EH (cell line): ENCODE results near the gene HSD3B7.
"Not testable (repeated sequence)": the region's sequence is repeated elsewhere in the genome, so short reads cannot be mapped to it uniquely, and the experiment has no call there.

Experiments used
- DNase-seq: peaks from one replicate; pipeline ENCODE4 v3.0.0-alpha.2; 2015; ENCODE audit warnings: low read depth

Gene HSD3B7

DNA sequence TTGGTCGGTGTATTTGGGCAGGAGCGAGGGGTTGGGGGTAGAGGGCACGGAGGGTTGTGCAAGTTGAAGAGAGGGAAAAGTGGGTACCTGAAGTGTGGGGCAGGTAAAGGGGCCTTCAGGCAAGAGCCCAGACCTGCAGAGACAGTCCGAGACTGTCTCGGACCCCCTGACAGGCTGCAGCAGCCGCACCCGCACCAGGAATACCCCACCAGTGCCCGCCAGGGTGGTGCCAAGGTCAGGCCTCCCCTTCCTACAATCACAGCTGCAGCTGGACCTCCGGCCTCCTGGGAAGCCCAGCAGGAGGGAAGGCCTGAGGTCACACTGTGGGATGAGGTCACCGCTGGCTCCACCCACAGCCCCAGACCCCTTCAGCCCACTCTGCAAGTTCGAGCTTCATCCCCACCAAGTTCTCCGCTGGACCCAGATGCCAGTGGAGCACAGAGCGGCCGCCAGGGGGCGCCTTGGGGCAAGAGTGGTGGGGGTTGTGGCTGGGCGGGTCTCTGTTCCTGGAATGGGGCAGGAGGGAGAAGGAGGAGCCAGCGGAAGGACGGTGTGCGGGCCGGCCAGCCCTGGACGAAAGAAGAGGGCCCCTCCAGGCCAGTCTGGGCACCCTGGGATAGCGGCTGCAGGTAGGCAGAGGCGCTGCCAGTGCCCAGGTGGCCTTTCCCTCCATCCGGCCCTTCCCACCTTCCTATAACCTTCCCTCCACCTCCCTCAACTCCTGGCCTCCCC lies at the start of gene HSD3B7:
HSD3B7 (plus strand) TSS at position 539 of the 732 bp plus-strand sequence. CDS start 452 bp downstream, outside the sequence.
- DNase-seq = peak; percentile 82

DNA sequence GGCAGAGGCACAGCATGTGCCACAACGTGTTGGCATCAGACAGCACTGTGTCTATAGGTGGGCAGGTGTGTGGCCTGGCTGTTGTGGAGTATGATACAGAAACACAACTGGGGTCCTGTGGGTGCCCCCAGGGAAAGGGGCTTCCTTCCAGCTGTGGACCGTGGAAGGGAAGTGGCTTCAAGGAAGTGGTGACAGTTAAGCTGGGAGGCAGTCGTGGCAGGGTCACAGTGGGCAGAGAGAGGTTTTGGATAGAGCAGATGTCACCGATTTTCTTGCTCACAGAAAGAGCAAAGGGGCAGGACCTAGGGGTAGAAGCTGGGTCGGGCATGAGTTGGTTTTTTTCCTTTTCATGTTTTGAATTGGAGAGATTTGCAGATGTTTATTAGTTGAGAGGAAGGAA lies 47.3 kb upstream of the HSD3B7 start:
- DNase-seq = no peak

DNA sequence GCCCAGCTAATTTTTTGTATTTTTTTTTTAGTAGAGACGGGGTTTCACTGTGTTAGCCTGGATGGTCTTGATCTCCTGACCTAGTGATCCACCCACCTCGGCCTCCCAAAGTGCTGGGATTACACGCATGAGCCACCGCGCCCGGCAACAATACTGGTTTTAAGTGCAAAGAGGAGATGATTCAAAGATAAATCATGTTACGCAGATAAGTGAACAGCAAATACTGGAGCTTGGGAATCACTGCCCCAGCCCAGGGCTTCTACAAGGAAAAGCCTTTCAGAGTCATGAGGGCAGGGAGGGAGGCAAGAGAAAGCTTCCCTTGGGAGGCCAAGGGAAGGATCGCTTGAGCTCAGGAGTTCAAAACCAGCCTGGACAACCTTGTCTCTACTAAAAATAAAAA lies 45.4 kb upstream of the HSD3B7 start:
- DNase-seq = not testable (repeated sequence)

DNA sequence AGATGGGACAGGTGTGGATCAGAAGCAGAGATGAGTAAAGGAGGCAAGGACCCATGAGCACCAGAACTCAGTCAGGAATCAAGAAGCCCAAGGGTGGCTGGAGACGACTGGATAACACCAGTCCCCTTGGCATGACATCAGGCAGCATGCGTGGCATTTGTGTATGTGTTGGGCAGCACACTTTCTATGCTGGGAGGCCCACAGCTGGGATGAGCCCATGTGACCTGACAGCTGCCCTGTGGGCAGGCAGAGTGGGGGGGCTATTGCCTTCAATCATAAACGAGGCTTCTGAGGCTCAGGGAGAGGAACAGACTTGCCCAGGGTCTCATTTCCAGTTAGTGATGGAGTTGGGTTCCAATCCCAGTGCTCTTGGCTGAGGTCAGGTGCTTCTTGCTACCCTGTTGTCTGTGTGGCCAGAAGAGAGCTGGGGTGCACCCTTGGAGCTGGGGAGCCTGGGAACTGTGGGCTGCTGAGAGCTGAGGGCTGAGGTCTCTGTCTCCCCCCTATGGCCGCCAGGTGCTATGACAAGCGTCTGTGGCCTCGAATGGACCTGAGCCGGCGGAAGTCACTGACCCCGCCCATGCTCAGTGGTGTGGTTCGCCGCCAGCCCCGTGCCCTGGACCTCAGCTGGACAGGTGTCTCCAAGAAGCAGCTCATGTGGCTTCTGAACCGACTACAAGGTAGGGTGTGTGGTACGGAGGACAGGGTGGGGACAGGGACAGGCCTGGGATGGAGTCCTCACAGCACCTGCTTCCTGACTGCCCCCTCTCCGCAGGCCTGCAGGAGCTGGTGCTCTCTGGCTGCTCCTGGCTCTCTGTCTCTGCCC lies 43.2 kb upstream of the HSD3B7 start:
- DNase-seq = peak; percentile 79

DNA sequence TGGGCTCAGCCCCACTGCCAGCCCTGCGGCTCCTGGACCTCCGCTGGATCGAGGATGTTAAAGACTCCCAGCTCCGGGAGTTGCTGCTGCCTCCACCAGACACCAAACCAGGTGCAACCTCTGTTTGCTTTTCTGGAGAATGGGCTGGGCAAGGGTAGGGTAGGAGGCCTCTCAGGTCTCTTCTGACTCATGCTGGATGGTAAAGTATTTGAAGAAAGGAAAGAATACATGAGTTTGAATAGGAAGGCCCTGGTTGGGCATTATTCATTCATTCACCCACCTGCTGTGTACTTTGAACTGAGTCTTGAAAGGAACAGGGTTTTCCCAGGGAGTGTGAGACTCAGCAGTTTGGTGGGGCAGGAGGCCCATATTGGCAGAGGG lies 42.6 kb upstream of the HSD3B7 start:
- no peak for DNase-seq

DNA sequence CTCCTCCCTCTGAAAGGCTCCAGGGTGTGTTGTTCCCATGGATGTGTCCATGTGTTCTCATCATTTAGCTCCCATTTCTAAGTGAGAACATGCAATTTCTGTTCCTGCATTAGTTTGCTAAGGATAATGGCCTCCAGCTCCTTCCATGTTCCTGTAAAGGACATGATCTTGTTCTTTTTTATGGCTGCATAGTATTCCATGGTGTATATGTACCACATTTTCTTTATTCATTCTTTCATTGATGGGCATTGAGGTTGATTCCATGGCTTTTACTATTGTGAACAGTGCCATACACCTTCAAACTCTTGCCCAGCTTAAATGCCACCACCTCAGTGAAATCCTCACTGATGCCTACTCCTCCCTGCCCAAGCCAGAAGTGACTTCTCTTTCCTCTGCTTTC lies 40.7 kb upstream of the HSD3B7 start:
- DNase-seq = no peak

DNA sequence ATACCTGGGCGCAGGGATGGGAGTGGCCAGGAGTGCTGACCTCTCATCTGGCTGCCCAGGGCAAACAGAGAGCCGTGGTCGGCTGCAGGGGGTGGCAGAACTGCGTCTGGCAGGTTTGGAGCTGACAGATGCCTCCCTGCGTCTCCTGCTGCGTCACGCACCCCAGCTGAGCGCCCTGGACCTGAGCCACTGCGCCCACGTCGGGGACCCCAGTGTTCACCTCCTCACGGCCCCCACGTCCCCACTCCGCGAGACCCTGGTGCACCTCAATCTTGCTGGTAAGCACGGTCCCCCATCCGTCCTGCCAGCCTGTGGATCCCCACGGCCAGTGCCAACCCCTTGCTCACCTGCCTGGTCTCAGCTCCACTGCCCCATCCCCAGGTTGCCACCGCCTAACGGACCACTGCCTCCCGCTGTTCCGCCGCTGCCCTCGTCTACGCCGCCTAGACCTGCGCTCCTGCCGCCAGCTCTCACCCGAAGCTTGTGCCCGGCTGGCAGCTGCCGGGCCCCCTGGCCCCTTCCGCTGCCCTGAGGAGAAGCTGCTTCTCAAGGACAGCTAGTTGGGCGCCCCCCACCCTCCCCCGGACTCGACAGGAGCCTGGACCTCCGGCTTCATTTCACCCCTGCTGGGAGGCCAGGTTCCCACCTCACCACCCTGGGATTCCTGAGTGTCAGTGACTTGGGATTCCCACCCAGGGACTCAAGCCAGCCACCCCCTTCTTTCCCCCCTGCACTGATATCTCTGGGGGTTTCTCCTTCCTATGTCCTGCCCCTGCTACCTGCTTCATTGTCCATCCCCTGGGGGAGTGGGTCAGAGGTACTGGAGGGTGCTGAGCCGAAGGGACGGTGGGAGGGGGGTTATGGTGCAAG lies 38.1 kb upstream of the HSD3B7 start:
- no peak for DNase-seq

DNA sequence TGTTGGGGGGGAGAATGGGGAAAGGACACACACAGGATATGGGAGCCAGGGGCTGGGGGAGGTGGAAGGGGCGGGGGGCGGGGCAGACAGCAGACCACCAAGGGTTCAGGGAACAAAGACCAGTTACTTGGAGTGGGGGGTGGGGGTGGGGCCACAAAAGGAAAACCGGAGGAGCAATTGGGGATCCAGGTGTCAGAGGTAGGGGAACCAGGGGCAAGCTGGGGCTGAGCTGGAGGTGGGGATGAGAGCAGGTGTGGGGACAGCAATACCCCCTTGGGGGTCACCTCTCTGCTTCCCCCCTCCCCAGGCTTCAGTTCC lies 37.5 kb upstream of the HSD3B7 start:
- no peak for DNase-seq

DNA sequence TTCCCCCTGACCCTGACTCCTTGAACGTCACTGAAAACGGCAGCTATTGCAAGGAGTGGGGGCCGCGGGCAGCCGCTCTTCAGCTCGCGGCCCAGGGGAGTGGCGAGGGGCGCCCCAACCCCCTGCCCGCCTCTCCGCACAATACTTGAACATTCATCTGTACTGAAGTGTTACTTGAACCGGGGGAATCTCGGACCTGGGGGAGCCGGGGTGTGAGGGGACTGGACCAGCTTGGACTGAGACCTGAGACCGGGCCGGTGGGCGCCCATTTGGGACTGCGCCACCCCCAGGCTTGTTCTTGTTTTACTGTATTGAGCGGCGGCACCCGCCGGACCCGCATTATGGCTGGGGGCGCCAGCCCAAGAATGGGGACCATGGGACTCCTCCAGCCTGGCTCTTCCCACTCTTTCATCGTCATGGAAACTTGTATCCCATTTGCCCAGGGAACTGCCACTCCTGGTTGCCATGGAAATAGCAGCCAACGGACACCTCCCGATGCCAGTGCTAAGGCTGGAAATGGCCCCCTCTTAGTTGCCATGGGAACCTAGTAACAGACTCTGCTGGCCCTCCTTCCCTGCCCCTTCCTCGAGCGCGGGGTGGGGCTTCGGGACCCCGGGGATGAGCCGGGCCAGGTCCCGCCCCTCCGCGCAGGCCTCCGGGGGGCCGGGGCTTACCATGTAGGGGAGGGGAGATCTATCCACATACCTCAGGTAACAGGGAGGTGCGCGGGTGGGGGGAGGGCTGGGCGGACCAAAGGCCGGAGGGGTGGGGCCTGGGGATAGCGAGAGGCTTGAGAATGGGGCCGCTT lies 36.9 kb upstream of the HSD3B7 start:
- DNase-seq = peak; percentile 98

DNA sequence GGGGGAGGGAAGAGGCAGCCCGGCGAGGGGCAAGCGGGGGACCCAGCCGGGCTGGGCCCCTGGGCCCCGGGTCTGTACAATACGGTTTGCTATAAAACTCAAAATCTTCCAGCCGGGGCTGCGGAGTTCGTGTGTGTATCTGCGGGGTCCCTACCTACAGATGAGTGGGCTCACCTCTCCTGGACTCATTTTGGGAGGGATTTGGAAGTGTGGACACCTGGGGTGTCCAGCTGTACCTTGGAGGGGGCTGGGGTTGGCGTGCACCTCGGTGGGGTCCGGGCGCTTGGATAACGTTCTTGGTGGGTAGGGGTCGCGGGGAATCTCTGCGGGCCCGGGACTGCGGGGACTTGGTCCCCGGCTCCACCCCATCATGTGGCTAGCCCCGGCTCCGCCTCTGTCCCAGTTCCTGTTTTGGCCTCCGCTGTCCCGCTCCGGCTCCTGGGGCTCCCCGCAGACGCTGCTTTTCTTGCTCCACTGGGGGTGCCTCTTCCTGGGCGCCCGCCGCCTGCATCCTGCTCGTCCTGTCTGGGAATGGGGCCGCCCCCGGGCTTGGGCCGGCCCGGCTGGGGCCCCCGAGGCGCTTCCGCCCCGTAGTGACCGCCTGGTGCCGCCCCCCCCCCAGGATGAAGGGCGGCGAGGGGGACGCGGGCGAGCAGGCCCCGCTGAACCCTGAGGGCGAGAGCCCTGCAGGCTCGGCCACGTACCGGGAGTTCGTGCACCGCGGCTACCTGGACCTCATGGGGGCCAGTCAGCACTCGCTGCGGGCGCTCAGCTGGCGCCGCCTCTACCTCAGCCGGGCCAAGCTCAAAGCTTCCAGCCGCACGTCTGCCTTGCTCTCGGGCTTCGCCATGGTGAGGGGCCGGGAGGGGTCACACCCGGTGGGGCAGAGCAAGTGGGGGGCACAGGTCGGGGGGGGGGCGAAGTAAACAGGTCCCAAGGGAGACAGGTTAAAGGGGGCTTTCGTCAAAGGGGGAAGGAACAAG lies 36.0 kb upstream of the HSD3B7 start, which contains the start of gene ORAI3:
ORAI3 (plus strand) TSS at position 402 of the 983 bp plus-strand sequence; CDS start at position 624, 222 bp downstream.
- peak; percentile 74 for DNase-seq

DNA sequence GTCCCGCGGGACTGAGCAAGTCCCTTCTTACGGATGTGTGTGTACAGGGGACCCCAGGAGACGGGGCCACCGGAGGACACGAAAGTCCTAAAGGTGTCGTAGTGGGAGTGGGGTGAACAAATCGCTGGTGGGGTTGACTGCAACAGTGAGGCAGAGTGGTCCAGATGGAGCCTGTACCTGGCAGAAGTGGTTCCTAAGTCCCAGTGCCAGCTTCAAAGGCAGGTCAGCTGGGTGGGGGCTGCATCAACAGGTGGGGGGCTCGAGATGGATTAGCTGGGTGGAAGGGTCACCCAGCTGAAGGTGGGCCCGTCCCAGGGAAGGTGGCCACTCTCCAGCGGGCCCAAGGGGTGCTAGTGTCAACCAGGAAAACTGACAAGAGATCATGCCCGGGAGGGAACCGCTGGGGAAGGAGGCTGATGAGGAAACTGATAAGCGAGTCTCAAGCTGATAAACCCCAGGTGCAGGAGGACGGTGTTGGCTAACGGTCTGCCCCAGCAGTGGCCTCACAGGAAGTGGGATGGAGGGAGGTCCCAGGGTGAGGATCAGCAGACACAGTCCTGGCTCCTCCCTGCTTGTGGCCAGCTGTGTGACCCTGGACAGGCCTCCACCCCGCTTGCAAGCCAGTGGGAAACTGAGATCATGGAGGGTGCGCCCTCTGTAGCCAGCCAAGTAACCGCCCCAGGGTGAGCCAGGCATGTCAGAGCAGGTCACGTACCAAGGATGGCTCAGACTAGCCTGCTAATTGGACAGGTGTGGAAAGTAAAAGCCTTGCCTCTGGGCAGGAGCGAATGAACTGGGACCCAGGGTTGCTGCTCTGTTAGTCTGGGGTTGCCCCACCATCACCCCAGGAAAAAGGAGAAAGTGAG lies 35.1 kb upstream of the HSD3B7 start:
- DNase-seq = peak; percentile 86

DNA sequence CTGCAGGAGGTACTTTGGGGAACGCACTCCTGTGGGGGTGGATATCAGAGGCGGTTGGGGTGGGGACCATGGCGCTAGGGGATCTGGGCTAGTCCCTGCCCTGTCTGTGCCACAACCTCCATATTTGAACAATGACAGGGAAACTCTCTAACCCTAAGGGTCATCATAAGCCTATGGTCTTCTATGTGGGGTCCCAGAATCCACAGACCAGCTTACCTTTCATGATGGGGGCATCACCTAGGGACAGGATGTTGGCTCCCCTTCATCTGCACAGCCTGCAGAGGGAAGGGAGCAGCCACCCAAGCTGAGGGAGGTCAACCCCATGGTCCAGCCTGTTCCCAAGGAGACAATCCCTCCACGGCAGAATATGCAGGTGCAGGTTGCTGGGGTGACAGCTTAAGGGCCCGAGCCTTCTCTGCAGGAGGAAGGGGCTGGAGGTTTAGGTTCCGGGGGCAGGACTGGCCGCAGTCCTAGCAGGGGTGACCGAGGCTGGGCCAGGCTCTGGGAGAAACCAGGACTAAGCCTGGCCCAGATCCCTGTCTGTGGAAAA lies 34.4 kb upstream of the HSD3B7 start:
- DNase-seq = no peak

DNA sequence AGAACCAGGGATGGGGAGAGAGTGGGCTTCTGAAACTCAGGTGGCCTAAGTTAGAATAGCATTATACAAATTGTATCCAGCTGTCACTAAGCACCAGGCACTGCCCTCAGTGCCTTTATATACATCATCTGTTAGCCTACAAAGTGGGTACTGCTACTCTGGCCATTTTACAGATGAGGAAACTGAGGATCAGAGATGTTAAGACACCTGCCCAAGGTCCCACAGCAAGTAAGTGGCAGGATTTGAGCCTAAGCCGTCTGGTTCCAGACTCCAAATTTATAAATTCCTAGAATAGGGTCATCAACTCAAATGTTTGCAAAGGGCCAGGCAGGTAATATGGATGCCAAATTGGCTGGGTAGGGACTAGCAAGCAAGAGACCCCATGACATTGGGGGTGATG lies 33.8 kb upstream of the HSD3B7 start:
- no peak for DNase-seq

DNA sequence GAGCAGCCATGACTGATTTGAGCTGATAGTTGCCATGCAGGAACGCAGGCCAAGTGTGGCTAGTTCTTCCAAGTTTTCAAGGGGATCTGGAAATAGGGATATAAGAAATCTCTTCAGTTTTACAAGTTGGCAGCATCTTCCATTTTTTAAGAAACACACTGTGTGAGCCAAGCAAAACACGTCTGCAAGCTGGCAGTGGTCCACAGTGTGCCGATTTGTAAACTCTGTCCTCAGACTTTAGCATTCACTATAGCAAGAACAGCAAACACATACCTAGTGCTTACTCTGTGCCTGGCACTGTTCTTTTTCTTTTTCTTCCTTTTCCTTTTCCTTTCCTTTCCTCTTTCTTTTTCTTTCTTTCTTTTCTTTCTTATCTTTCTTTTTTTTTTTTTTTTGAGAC lies 33.3 kb upstream of the HSD3B7 start:
- DNase-seq = peak; percentile 54

DNA sequence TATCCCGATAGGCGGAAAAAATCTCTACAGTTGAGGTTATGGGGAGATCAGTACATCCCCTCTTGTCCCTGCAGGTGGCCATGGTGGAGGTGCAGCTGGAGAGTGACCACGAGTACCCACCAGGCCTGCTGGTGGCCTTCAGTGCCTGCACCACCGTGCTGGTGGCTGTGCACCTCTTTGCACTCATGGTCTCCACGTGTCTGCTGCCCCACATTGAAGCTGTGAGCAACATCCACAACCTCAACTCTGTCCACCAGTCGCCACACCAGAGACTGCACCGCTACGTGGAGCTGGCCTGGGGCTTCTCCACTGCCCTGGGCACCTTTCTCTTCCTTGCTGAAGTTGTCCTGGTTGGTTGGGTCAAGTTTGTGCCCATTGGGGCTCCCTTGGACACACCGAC lies 31.9 kb upstream of the HSD3B7 start:
- DNase-seq = no peak

DNA sequence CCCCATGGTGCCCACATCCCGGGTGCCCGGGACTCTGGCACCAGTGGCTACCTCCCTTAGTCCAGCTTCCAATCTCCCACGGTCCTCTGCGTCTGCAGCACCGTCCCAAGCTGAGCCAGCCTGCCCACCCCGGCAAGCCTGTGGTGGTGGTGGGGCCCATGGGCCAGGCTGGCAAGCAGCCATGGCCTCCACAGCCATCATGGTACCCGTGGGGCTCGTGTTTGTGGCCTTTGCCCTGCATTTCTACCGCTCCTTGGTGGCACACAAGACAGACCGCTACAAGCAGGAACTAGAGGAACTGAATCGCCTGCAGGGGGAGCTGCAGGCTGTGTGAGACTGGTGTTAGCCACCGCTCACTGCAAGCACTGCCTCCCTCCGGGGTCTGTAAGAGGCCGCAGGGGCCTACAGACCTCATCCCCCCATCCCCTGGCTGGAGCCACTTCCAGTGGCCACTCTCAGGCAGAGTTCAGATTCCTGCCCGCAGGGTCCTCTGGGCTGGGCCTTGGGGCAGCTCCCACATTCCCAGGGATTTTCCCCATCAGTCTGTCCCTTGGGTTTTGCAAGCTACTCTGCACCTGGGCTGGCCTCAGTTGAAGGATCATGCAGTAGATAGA lies 31.4 kb upstream of the HSD3B7 start:
- peak; percentile 71 for DNase-seq

DNA sequence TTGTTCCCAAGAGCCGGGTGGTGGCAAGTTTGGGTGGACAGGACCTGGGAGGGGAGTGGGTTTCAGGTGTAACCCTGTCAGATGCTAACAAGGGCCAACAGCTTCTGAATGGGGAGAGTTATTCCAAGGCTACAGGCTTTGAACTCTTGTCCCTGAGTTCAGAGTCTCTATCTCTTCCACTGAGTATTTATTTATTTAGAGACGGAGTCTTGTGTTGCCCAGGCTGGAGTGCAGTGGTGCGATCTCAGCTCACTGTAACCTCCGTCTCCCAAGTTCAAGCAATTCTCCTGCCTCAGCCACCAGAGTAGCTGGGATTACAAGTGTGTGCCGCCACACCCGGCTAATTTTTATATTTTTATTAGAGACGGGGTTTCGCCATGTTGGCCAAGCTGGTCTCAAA lies 30.0 kb upstream of the HSD3B7 start:
- DNase-seq = no peak

DNA sequence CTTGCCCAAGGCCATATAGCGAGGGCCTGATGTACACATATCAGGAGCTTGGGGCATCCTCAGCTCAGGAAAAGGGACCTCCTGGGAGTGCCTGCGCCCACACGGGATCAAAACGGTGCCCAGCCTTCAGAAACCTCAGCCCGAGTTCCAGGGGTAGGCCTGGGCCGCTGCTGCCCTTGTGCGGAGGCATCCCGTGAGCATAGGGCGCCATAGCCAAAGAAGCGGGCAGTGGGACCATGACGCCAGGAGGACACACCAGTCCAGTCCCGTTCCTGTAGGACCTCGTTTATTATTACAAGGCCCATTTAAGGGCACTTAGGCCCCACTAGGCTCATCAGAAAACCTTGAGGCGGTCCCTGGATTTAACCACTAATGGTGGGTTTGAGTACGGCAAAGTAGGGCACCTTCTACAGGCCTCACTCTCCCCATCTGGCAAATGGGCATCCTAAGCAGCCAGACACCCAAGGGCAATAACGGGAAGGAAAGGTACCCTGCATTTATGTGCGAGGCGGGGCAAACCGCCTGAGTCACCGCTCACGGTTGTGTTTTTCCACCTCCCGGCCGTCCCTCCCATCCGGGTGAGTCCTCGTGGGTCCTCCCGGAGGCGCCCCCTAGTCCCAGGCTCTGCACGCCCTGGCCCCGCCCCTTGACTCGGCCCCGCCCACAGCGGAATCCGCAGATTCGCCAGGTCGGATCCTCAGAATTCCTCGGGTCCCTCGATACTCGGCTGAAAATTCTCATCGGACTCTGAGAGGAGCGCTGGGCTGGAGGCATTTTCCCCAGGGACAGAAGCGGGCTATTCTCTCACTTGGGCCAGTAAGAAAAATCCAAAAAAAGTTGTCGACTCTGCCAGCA lies 28.2 kb upstream of the HSD3B7 start:
- DNase-seq = peak; percentile 86
